ENCODE data around the gene CCDC146. TPM values are rescaled to one million over a fixed set of nuclear protein-coding genes. Genes with fewer than 3 reads are reported as not detected.

Gene CCDC146
- total and polyA plus RNA-seq, 2 of the 8 experiments (the other 6 are each of a cell fraction or from before 2014, with no cell fraction given) = 0.88 to 2.4 TPM

DNA sequence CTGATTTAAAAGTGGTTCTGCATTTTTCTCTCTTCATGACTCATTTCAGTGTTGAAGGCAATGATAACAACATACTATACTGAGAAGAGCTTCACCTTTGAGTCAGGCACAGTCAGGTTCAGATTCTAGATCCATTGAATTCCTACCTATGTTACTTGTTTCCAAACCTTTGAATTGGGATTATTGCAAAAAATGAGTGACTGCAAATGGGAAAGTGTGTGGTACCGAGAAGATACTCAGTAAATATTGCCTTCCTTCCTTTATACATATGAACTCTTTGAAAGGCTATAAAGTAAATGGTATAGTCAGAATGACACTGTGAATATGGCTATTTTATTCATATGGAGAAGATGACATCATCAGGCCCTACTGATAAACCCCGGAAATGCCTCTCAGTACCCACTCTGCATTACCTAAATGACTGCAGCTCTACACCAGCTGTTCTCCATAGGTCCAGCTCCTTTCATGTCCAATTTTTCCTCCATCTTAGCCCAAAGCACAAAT, 143.9 kb downstream of the CCDC146 start (continued):
- TF ChIP-seq CHD7 (IDR thresholded peaks at IDR 0.05; ENCODE audit: insufficient replicate concordance, low read length) (no peak), CBX5 (IDR thresholded peaks at IDR 0.05; ENCODE audit: low read depth, low read length) (no peak), SAP30 (IDR thresholded peaks at IDR 0.05; ENCODE audit: insufficient read depth, insufficient replicate concordance, low read length) (no peak)

All from H1 (cell line).